IMR-90 (cell line): ENCODE measurements around the gene IGFBP1. TPM values are rescaled to one million over a fixed set of nuclear protein-coding genes. Genes with fewer than 3 reads are reported as not detected.

Source experiments
- ATAC-seq: fragments of 200-7000 bp; cut with Tn5 transposase; 2 replicates; pipeline ENCODE4 v1.9.1; 2020; ENCODE audit warnings: low read depth, mild to moderate bottlenecking, moderate library complexity
- BruUV-seq: library from RNA; stranded (reverse); fragments of 400-500 nt; replicated peaks from 2 replicates; lab custom pipeline; 2021; lab: Mats Ljungman, UMichigan
- CTCF ChIA-PET: fragments of 300-600 bp; formaldehyde crosslinking; extraction: SDS; loops from one replicate; lab custom pipeline; 2021; ENCODE audit warnings: antibody characterized with exemption; lab: Yijun Ruan, JAX
- POLR2A ChIA-PET: fragments of 300-600 bp; sonication (Branson Sonifier 250); formaldehyde crosslinking; loops from one replicate; lab custom pipeline; 2022; ENCODE audit warnings: antibody characterized with exemption; ENCODE audit not compliant: unreplicated experiment; lab: Charles Lee
- DNase-seq: peaks from one replicate; pipeline ENCODE4 v3.0.0; 2013
- H2AFZ ChIP-seq: replicated peaks from 2 replicates; pipeline ENCODE3; 2013; ENCODE audit warnings: low read length, mild to moderate bottlenecking; ENCODE audit not compliant: poor library complexity
- H2AK5ac ChIP-seq: 2 replicates; pipeline ENCODE4 v1.6.1; 2013; ENCODE audit warnings: low read depth, low read length, inconsistent platforms
- H2AK9ac ChIP-seq: replicated peaks from 2 replicates; pipeline ENCODE3; 2013; ENCODE audit warnings: mild to moderate bottlenecking, low read depth, low read length, moderate library complexity; ENCODE audit not compliant: poor library complexity
- H2BK120ac ChIP-seq: 2 replicates; pipeline ENCODE4 v1.6.1; 2013; ENCODE audit warnings: low read depth, low read length, inconsistent platforms
- H2BK15ac ChIP-seq: 3 replicates; pipeline ENCODE4 v1.6.1; 2013; ENCODE audit warnings: low read depth, low read length, inconsistent platforms
- H2BK20ac ChIP-seq: 2 replicates; pipeline ENCODE4 v1.6.1; 2013; ENCODE audit warnings: low read depth, mild to moderate bottlenecking, inconsistent platforms, low read length, moderate library complexity
- H2BK5ac ChIP-seq: 2 replicates; pipeline ENCODE4 v1.6.1; 2013; ENCODE audit warnings: mild to moderate bottlenecking, low read depth, low read length, inconsistent platforms; ENCODE audit not compliant: poor library complexity, severe bottlenecking
- H3K14ac ChIP-seq: replicated peaks from 2 replicates; pipeline ENCODE4 v1.6.1; 2013; ENCODE audit warnings: low read depth, low read length, inconsistent platforms
- H3K18ac ChIP-seq: 2 replicates; pipeline ENCODE4 v1.6.1; 2013; ENCODE audit warnings: low read depth, low read length, control low read depth
- H3K23ac ChIP-seq: 2 replicates; pipeline ENCODE4 v1.6.1; 2013; ENCODE audit warnings: low read depth, low read length, inconsistent platforms
- H3K27ac ChIP-seq: 2 replicates; pipeline ENCODE4 v1.5.1; 2013; ENCODE audit warnings: mild to moderate bottlenecking, control low read depth, low read length; ENCODE audit not compliant: insufficient read depth
- H3K27me3 ChIP-seq: 2 replicates; pipeline ENCODE4 v1.6.1; 2013; ENCODE audit warnings: low read length; ENCODE audit not compliant: control insufficient read depth, insufficient read depth
- H3K36me3 ChIP-seq: 2 replicates; pipeline ENCODE4 v1.6.1; 2013; ENCODE audit warnings: low read length, mixed read lengths; ENCODE audit not compliant: control insufficient read depth, insufficient read depth
- H3K4ac ChIP-seq: 2 replicates; pipeline ENCODE4 v1.6.1; 2013; ENCODE audit warnings: low read depth, low read length, inconsistent platforms
- H3K4me1 ChIP-seq: 2 replicates; pipeline ENCODE4 v1.6.1; 2013; ENCODE audit warnings: low read length, mixed read lengths; ENCODE audit not compliant: control insufficient read depth, insufficient read depth
- H3K4me2 ChIP-seq: 2 replicates; pipeline ENCODE4 v1.6.1; 2013; ENCODE audit warnings: low read depth, mild to moderate bottlenecking, control low read depth, low read length, moderate library complexity
- H3K4me3 ChIP-seq: 2 replicates; pipeline ENCODE4 v1.5.1; 2013; ENCODE audit warnings: low read depth, mild to moderate bottlenecking, control low read depth, low read length, moderate library complexity; ENCODE audit not compliant: insufficient read depth
- H3K56ac ChIP-seq: 2 replicates; pipeline ENCODE4 v1.6.1; 2013; ENCODE audit warnings: low read length, inconsistent platforms; ENCODE audit not compliant: insufficient read depth; ENCODE audit errors: extremely low read depth
- H3K79me1 ChIP-seq, 2 experiments: 2 replicates each; pipeline ENCODE4 v1.6.1; 2013; ENCODE audit warnings: low read length in 2 of 2, inconsistent platforms in 1 of 2, low read depth in 1 of 2
- H3K9ac ChIP-seq: 2 replicates; pipeline ENCODE4 v1.6.1; 2013; ENCODE audit warnings: low read depth, low read length, control low read depth
- H3K9me1 ChIP-seq: 2 replicates; pipeline ENCODE4 v1.6.1; 2013; ENCODE audit warnings: low read length, inconsistent platforms; ENCODE audit not compliant: insufficient read depth
- H3K9me3 ChIP-seq: 2 replicates; pipeline ENCODE4 v1.6.1; 2013; ENCODE audit warnings: low read length; ENCODE audit not compliant: control insufficient read depth, insufficient read depth
- H4K20me1 ChIP-seq: 2 replicates; pipeline ENCODE4 v1.6.1; 2013; ENCODE audit warnings: low read length, inconsistent platforms; ENCODE audit not compliant: insufficient read depth
- H4K5ac ChIP-seq: 2 replicates; pipeline ENCODE4 v1.6.1; 2013; ENCODE audit warnings: mild to moderate bottlenecking, low read depth, low read length, control low read depth
- H4K8ac ChIP-seq, 2 experiments: 2 replicates each; pipeline ENCODE4 v1.6.1; 2013; ENCODE audit warnings: low read depth in 2 of 2, low read length in 2 of 2, control low read depth in 1 of 2, inconsistent platforms in 1 of 2
- H4K91ac ChIP-seq: 2 replicates; pipeline ENCODE4 v1.6.1; 2013; ENCODE audit warnings: low read depth, low read length, inconsistent platforms; ENCODE audit not compliant: insufficient read depth
- BHLHE40 ChIP-seq: fragments of 150-350 bp; IDR thresholded peaks from 2 replicates; pipeline ENCODE4 v1.6.1; 2016; ENCODE audit warnings: mild to moderate bottlenecking, low read depth, low read length
- CEBPB ChIP-seq: IDR thresholded peaks from 2 replicates; pipeline ENCODE4 v1.6.1; 2012; ENCODE audit warnings: low read depth, low read length, improper control_type of control experiment
- CHD1 ChIP-seq: IDR thresholded peaks from 2 replicates; pipeline ENCODE4 v1.6.1; 2012; ENCODE audit warnings: low read depth, low read length, improper control_type of control experiment
- FOS ChIP-seq: fragments of 150-350 bp; IDR thresholded peaks from 2 replicates; pipeline ENCODE4 v1.6.1; 2016; ENCODE audit warnings: low read depth, low read length
- MAFK ChIP-seq: IDR thresholded peaks from 2 replicates; pipeline ENCODE4 v1.6.1; 2012; ENCODE audit warnings: low read depth, low read length, improper control_type of control experiment
- MAZ ChIP-seq: IDR thresholded peaks from 2 replicates; pipeline ENCODE4 v1.6.1; 2012; ENCODE audit warnings: low read depth, mild to moderate bottlenecking, low read length, improper control_type of control experiment, moderate library complexity, borderline replicate concordance
- MXI1 ChIP-seq: IDR thresholded peaks from 2 replicates; pipeline ENCODE4 v1.6.1; 2012; ENCODE audit warnings: low read depth, mild to moderate bottlenecking, low read length, moderate library complexity, borderline replicate concordance
- NFE2L2 ChIP-seq: fragments of 150-350 bp; IDR thresholded peaks from 2 replicates; pipeline ENCODE4 v1.6.1; 2016; ENCODE audit warnings: low read depth, mild to moderate bottlenecking, low read length
- POLR2A ChIP-seq: IDR thresholded peaks from 2 replicates; pipeline ENCODE4 v1.6.1; 2012; ENCODE audit warnings: mild to moderate bottlenecking, low read depth, low read length
- RAD21 ChIP-seq: IDR thresholded peaks from 2 replicates; pipeline ENCODE4 v1.6.1; 2012; ENCODE audit warnings: low read length, improper control_type of control experiment
- RCOR1 ChIP-seq: IDR thresholded peaks from 2 replicates; pipeline ENCODE4 v1.6.1; 2012; ENCODE audit warnings: mild to moderate bottlenecking, low read length, improper control_type of control experiment; ENCODE audit not compliant: insufficient replicate concordance
- RFX5 ChIP-seq: IDR thresholded peaks from 2 replicates; pipeline ENCODE4 v1.8.0; 2012; ENCODE audit warnings: low read depth, mild to moderate bottlenecking, low read length, moderate library complexity
- SMC3 ChIP-seq: fragments of 150-350 bp; IDR thresholded peaks from 2 replicates; pipeline ENCODE4 v1.6.1; 2016; ENCODE audit warnings: low read depth, mild to moderate bottlenecking, antibody characterized with exemption, low read length, moderate library complexity
- WGBS, 2 experiments: methylation state at CpG; one replicate each; pipeline versions ENCODE4 v1.1.5 to v1.1.7; 2013; ENCODE audit warnings: missing lambda C conversion rate in 2 of 2; ENCODE audit not compliant: insufficient read length in 1 of 2; ENCODE audit errors: extremely low coverage in 2 of 2; 5-methylcytosine and 5-hydroxymethylcytosine counted together
- dilution Hi-C: fragments of 300-500 bp; cut with HindIII; formaldehyde crosslinking; loops from one replicate; pipeline ENCODE4 v1.14.3; 2018; ENCODE audit warnings: low sequenced_read_pairs; ENCODE audit not compliant: unreplicated experiment
- in situ Hi-C: fragments of 300-500 bp; cut with MboI; formaldehyde crosslinking; loops from 3 replicates; pipeline ENCODE4 v1.14.3; 2019; ENCODE audit warnings: low sequenced_read_pairs, inconsistent platforms, mixed read lengths
- intact Hi-C: fragments of 100-400 bp; cut with micrococcal nuclease; formaldehyde crosslinking; loops from 2 replicates; pipeline ENCODE4 v1.10.0; 2022
- polyA plus RNA-seq, 3 experiments: library from polyadenylated mRNA; depleted of rRNA; stranded (reverse); fragments of >200 nt; gene quantifications; 2 replicates each; pipeline ENCODE4 v1.2.3, GENCODE V29; 2012; ENCODE audit warnings: low replicate concordance in 1 of 3
- total RNA-seq: library from RNA; depleted of rRNA; stranded (reverse); fragments of >200 nt; gene quantifications from 2 replicates; pipeline ENCODE4 v1.2.3, GENCODE V29; 2012
- TF ChIP-seq, protein P1 (sequence below): fragments of 150-350 bp; IDR thresholded peaks from 2 replicates; pipeline ENCODE4 v1.6.1; 2017; ENCODE audit warnings: mild to moderate bottlenecking, antibody characterized with exemption, low read length, low read depth
- TF ChIP-seq, protein P2 (sequence below): fragments of 150-350 bp; IDR thresholded peaks from 2 replicates; pipeline ENCODE4 v1.6.1; 2016; ENCODE audit warnings: low read depth, mild to moderate bottlenecking, low read length, moderate library complexity, borderline replicate concordance
- TF ChIP-seq, protein P3 (sequence below): conservative IDR thresholded peaks from 2 replicates; pipeline ENCODE4 v1.5.1; 2012; ENCODE audit warnings: mild to moderate bottlenecking, low read depth, low read length, improper control_type of control experiment

The IGFBP1 gene
- total and polyA plus RNA-seq, 2 of the 4 experiments (the other 2 are of a cell fraction), result not detected

DNA sequence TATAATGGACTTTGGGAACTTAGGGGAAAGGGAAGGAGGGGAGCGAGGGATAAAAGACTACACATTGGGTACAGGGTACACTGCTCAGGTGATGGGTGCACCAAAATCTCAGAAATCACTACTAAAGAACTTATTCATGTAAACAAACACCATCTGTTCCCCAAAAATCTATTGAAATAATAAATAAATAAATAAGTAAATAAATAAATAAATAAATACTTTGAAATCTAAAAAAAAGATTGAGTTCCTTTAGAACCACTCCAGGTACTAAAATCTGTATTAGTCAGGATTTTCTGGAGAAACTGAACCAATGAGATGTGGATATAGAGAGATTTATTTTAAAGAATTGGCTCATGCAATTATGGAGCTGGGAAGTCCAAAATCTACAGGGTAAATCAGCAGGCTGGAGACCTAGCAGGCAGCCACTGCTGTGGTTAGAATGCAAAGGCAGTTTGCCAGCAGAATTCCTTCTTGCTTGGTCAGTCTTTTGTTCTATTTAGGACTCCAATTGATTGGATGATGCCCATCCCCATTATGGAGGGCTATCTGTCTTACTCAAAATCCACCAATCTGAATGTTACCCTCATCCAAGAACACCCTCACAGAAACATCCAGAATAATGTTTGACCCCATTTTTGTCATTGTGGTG, 8.9 kb downstream of the IGFBP1 start:
- DNase-seq, result peak; percentile 70
- in situ Hi-C loops, result no loop called here

More for the DNA sequence above, 8.9 kb downstream of the IGFBP1 start:
- no TSS peak for BruUV-seq
- WGBS, 2 experiments, result no CpG with 5 or more reads among the region's 1 CpG
- Histone ChIP-seq H3K9me3 (no peaks in the 10 kb centered on the region), H2BK5ac (no peak overlapping the region), H2AK5ac (no peak overlapping the region), H3K4me3 (no peak overlapping the region), H2BK20ac (no peak overlapping the region), H2BK15ac (no peak overlapping the region), H4K8ac (no peak overlapping the region), H3K14ac (no peak overlapping the region), H3K18ac (no peak overlapping the region), H3K9ac (no peak overlapping the region), H3K4me1 (no peaks in the 10 kb centered on the region), H3K56ac (no peak overlapping the region), H3K4me2 (no peak overlapping the region), H2AFZ (no peak overlapping the region), H3K36me3 (no peaks in the 10 kb centered on the region), H3K4ac (no peak overlapping the region), H3K27ac (no peak overlapping the region), H2AK9ac (no peak overlapping the region), H3K79me1 (no peaks in the 10 kb centered on the region), H2BK120ac (no peak overlapping the region), H3K23ac (no peak overlapping the region), H4K5ac (no peak overlapping the region), H3K9me1 (no peaks in the 10 kb centered on the region; the same call in 1 of the 2 replicates), H3K27me3 (peaks cover 27% of the 10 kb centered on the region), H4K20me1 (no peaks in the 10 kb centered on the region), H4K91ac (no peak overlapping the region)
- ChIA-PET POLR2A (no interaction called here), CTCF (no interaction called here)
- intact Hi-C loops, result no loop called here
- ATAC-seq, result no peak
- TF ChIP-seq NFE2L2 (no peak), MAFK (no peak), RFX5 (no peak), FOS (no peak), BHLHE40 (no peak), RCOR1 (no peak), POLR2A (no peak), CHD1 (no peak), RAD21 (no peak), SMC3 (no peak), MXI1 (no peak), MAZ (no peak), CEBPB (no peak)
- TF ChIP-seq, protein P1, sequence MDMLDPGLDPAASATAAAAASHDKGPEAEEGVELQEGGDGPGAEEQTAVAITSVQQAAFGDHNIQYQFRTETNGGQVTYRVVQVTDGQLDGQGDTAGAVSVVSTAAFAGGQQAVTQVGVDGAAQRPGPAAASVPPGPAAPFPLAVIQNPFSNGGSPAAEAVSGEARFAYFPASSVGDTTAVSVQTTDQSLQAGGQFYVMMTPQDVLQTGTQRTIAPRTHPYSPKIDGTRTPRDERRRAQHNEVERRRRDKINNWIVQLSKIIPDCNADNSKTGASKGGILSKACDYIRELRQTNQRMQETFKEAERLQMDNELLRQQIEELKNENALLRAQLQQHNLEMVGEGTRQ, result no peak
- TF ChIP-seq, protein P2, sequence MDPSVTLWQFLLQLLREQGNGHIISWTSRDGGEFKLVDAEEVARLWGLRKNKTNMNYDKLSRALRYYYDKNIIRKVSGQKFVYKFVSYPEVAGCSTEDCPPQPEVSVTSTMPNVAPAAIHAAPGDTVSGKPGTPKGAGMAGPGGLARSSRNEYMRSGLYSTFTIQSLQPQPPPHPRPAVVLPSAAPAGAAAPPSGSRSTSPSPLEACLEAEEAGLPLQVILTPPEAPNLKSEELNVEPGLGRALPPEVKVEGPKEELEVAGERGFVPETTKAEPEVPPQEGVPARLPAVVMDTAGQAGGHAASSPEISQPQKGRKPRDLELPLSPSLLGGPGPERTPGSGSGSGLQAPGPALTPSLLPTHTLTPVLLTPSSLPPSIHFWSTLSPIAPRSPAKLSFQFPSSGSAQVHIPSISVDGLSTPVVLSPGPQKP, result no peak
- TF ChIP-seq, protein P3, sequence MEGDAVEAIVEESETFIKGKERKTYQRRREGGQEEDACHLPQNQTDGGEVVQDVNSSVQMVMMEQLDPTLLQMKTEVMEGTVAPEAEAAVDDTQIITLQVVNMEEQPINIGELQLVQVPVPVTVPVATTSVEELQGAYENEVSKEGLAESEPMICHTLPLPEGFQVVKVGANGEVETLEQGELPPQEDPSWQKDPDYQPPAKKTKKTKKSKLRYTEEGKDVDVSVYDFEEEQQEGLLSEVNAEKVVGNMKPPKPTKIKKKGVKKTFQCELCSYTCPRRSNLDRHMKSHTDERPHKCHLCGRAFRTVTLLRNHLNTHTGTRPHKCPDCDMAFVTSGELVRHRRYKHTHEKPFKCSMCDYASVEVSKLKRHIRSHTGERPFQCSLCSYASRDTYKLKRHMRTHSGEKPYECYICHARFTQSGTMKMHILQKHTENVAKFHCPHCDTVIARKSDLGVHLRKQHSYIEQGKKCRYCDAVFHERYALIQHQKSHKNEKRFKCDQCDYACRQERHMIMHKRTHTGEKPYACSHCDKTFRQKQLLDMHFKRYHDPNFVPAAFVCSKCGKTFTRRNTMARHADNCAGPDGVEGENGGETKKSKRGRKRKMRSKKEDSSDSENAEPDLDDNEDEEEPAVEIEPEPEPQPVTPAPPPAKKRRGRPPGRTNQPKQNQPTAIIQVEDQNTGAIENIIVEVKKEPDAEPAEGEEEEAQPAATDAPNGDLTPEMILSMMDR, result no peak
- dilution Hi-C loops, result no loop called here
